Neural crest cell (in vitro differentiated cells): Measurements from ENCODE around the gene TCP11. TPM values are rescaled to one million over a fixed set of nuclear protein-coding genes. Genes with fewer than 3 reads are reported as not detected.
A peak's percentile ranks its signal among the peaks of the same experiment; 100 is the strongest.

Experiments
- DNase-seq: peaks from one replicate; pipeline ENCODE4 v3.0.0; 2021; ENCODE audit warnings: low read depth, mixed read lengths, low spot score
- H3K27ac Mint-ChIP-seq: one replicate; pipeline ENCODE4 v1.8.0; 2021; ENCODE audit warnings: mild to moderate bottlenecking, mixed read lengths; ENCODE audit not compliant: unreplicated experiment
- H3K27me3 Mint-ChIP-seq: 2 replicates; pipeline ENCODE4 v1.8.0; 2021; ENCODE audit warnings: low read depth, mild to moderate bottlenecking, mixed read lengths
- H3K36me3 Mint-ChIP-seq: 2 replicates; pipeline ENCODE4 v1.8.0; 2021; ENCODE audit warnings: low read depth, mild to moderate bottlenecking, mixed read lengths
- H3K4me1 Mint-ChIP-seq: 2 replicates; pipeline ENCODE4 v1.8.0; 2021; ENCODE audit warnings: mixed read lengths
- H3K4me3 Mint-ChIP-seq: one replicate; pipeline ENCODE4 v1.8.0; 2021; ENCODE audit warnings: mild to moderate bottlenecking, mixed read lengths
- H3K9me3 Mint-ChIP-seq: 2 replicates; pipeline ENCODE4 v1.8.0; 2021; ENCODE audit warnings: mixed read lengths
- total RNA-seq: library from RNA; stranded (reverse); gene quantifications from 2 replicates; pipeline ENCODE4 v1.2.1, GENCODE V29; 2021
- TF ChIP-seq, protein P1 (sequence below): fragments of 200-600 bp; sonication (generic); conservative IDR thresholded peaks from 2 replicates; pipeline ENCODE4 v1.5.0; 2021; ENCODE audit warnings: antibody characterized with exemption, mild to moderate bottlenecking

Gene TCP11
- total RNA-seq, 1 donor from 2014 or later: not detected

GRCh38 chr6:35181308-35181932, 40.3 kb upstream of the TCP11 start:
- Mint-ChIP-seq H3K36me3 (no peaks in the 10 kb centered on the region), H3K27ac (no peak overlapping the region), H3K4me1 (peaks cover 29% of the 10 kb centered on the region), H3K27me3 (peaks cover 2% of the 10 kb centered on the region), H3K4me3 (no peak overlapping the region), H3K9me3 (peaks cover 3% of the 10 kb centered on the region)
- no peak for DNase-seq
- TF ChIP-seq, protein P1, sequence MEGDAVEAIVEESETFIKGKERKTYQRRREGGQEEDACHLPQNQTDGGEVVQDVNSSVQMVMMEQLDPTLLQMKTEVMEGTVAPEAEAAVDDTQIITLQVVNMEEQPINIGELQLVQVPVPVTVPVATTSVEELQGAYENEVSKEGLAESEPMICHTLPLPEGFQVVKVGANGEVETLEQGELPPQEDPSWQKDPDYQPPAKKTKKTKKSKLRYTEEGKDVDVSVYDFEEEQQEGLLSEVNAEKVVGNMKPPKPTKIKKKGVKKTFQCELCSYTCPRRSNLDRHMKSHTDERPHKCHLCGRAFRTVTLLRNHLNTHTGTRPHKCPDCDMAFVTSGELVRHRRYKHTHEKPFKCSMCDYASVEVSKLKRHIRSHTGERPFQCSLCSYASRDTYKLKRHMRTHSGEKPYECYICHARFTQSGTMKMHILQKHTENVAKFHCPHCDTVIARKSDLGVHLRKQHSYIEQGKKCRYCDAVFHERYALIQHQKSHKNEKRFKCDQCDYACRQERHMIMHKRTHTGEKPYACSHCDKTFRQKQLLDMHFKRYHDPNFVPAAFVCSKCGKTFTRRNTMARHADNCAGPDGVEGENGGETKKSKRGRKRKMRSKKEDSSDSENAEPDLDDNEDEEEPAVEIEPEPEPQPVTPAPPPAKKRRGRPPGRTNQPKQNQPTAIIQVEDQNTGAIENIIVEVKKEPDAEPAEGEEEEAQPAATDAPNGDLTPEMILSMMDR: no peak

DNA sequence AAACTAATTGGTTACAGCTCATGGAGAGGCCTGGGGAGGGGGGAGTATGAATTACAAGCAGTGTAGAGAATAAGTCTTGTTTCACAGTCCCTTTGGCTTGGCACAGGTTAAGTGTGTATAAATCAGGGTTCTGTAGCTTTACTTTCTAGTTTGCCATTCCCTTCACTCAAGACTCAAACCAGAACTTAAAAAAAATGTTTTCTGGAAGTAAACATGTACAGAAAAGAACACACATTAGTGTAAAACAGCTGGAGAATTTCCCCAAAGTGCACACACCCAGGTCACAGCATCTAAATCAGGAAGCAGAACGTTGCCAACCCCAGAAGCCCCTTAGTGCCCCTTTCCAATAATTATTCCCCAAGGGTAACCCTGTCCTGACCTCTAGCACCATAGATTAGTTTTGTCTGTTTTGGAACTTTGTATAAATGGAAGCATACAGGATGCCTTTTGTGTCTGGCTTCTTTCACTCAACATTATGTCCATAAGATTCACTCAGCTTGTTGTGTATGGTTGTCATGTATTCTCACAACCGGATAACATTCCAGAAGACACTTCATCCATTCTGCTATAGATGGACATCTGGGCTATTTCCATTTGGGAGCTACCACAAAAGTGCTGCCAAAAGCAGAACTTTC, 38.9 kb upstream of the TCP11 start:
- Mint-ChIP-seq H3K4me1 (peaks cover 27% of the 10 kb centered on the region), H3K27ac (no peak overlapping the region), H3K4me3 (no peak overlapping the region), H3K36me3 (no peaks in the 10 kb centered on the region), H3K9me3 (peaks cover 3% of the 10 kb centered on the region), H3K27me3 (peaks cover 2% of the 10 kb centered on the region)
- DNase-seq: no peak
- TF ChIP-seq, protein P1: no peak

- H3K4me3 Mint-ChIP-seq: no peak overlapping the region
- TF ChIP-seq, protein P1: no peak
- H3K27ac Mint-ChIP-seq: peak overlapping the region; percentile 72
- H3K4me1 Mint-ChIP-seq: peaks cover 25% of the 10 kb centered on the region
- no peak for DNase-seq
- H3K27me3 Mint-ChIP-seq: peaks cover 2% of the 10 kb centered on the region
- H3K9me3 Mint-ChIP-seq: peaks cover 3% of the 10 kb centered on the region
- H3K36me3 Mint-ChIP-seq: no peaks in the 10 kb centered on the region
Observed at GRCh38 chr6:35178932-35179832, 38.0 kb upstream of the TCP11 start.

- TF ChIP-seq, protein P1: no peak
- Mint-ChIP-seq H3K4me3 (no peak overlapping the region), H3K9me3 (peaks cover 3% of the 10 kb centered on the region), H3K4me1 (peaks cover 28% of the 10 kb centered on the region), H3K27me3 (peaks cover 2% of the 10 kb centered on the region), H3K36me3 (no peaks in the 10 kb centered on the region), H3K27ac (no peak overlapping the region)
- DNase-seq: no peak
Observed at GRCh38 chr6:35178012-35178411, 36.9 kb upstream of the TCP11 start.

- DNase-seq: no peak
- Mint-ChIP-seq H3K27me3 (no peaks in the 10 kb centered on the region), H3K36me3 (no peaks in the 10 kb centered on the region), H3K4me3 (no peak overlapping the region), H3K27ac (no peak overlapping the region), H3K9me3 (no peaks in the 10 kb centered on the region), H3K4me1 (peaks cover 25% of the 10 kb centered on the region)
- TF ChIP-seq, protein P1: no peak
Observed at GRCh38 chr6:35177596-35177995, 36.5 kb upstream of the TCP11 start.
